BE2C (cell line): ENCODE measurements around the gene DNASE1L1.

Experiments used
- DNase-seq: peaks from one replicate; pipeline ENCODE4 v3.0.0-alpha.2; 2020
- H3K27me3 ChIP-seq: fragments of 250-450 bp; sonication (Bioruptor Pico); 2 replicates; pipeline ENCODE4 v1.5.1; 2020; ENCODE audit warnings: mild to moderate bottlenecking
- H3K36me3 ChIP-seq: fragments of 250-450 bp; sonication (Bioruptor Pico); 2 replicates; pipeline ENCODE4 v1.5.1; 2020; ENCODE audit warnings: mild to moderate bottlenecking
- H3K4me1 ChIP-seq: fragments of 250-450 bp; sonication (Bioruptor Pico); 2 replicates; pipeline ENCODE4 v1.5.1; 2020
- H3K4me3 ChIP-seq: 2 replicates; pipeline ENCODE4 v1.5.1; 2011; ENCODE audit warnings: low read depth, low read length
- H3K9me3 ChIP-seq: fragments of 250-450 bp; sonication (Bioruptor Pico); 2 replicates; pipeline ENCODE4 v1.5.1; 2020
- TF ChIP-seq, protein P1 (sequence below): IDR thresholded peaks from 2 replicates; pipeline ENCODE4 v1.5.1; 2012; ENCODE audit warnings: mild to moderate bottlenecking, low read depth, low read length

DNASE1L1 gene

DNA sequence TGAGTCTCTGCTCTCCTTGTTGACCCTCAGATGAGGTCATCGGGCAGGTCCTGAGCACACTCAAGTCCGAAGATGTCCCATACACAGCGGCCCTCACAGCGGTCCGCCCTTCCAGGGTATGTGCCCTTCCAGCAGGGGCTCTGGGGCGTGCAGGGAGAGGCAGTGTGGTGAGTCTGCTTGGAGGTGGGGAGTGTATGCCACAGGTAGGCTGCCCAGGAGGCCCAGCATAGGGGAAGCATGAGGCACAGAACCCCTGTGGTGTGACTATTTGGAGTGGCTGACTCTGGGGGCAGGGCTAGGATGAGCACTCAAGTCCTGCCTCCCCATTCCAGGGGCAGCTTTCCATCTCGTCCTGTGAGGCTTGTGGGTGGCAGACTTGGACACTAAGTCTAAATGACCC lies 24.6 kb upstream of the DNASE1L1 start:
- DNase-seq = no peak
- Histone ChIP-seq H3K4me1 (no peaks in the 10 kb centered on the region), H3K27me3 (no peaks in the 10 kb centered on the region), H3K9me3 (no peaks in the 10 kb centered on the region), H3K4me3 (no peak overlapping the region), H3K36me3 (peaks cover 26% of the 10 kb centered on the region)
- TF ChIP-seq, protein P1, sequence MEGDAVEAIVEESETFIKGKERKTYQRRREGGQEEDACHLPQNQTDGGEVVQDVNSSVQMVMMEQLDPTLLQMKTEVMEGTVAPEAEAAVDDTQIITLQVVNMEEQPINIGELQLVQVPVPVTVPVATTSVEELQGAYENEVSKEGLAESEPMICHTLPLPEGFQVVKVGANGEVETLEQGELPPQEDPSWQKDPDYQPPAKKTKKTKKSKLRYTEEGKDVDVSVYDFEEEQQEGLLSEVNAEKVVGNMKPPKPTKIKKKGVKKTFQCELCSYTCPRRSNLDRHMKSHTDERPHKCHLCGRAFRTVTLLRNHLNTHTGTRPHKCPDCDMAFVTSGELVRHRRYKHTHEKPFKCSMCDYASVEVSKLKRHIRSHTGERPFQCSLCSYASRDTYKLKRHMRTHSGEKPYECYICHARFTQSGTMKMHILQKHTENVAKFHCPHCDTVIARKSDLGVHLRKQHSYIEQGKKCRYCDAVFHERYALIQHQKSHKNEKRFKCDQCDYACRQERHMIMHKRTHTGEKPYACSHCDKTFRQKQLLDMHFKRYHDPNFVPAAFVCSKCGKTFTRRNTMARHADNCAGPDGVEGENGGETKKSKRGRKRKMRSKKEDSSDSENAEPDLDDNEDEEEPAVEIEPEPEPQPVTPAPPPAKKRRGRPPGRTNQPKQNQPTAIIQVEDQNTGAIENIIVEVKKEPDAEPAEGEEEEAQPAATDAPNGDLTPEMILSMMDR = no peak

DNA sequence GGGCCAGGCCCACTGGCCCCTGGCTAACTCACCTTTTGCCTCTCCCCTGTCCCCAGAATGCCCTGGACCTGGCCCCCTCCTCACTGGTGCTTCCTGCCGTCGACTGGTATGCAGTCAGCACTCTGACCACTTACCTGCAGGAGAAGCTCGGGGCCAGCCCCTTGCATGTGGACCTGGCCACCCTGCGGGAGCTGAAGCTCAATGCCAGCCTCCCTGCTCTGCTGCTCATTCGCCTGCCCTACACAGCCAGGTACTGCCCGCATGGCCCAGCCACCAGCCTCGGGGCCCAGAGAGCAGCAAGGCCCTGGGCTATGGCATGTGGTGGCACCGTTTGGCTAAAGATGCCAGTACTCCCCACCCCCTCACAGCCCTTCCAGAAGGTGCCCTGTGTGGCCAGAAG lies 23.2 kb upstream of the DNASE1L1 start:
- Histone ChIP-seq H3K9me3 (no peaks in the 10 kb centered on the region), H3K4me3 (no peak overlapping the region), H3K4me1 (no peaks in the 10 kb centered on the region), H3K36me3 (peaks cover 22% of the 10 kb centered on the region), H3K27me3 (no peaks in the 10 kb centered on the region)
- TF ChIP-seq, protein P1 = no peak
- DNase-seq = no peak

DNA sequence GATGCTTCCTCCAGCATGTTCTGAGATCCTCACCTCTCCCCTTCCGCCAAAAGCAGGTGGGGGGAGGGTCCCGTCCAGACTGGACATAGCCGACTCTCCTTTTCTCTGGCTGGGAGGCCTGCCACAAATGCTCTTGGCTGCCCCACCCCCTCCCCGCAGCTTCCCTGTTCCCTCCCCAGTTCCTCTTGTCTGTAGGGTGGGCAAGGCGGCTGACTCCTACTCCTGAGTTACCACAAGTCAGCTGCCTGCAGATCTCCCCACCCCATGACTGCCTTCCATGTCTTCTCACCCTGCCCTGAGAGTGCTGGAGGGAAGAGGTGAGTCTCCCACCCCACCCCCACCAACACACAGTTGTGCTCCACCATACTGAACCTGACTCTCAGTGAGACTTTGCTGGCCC lies 22.3 kb upstream of the DNASE1L1 start:
- H3K9me3 ChIP-seq = no peaks in the 10 kb centered on the region
- peaks cover 21% of the 10 kb centered on the region for H3K36me3 ChIP-seq
- DNase-seq = no peak
- H3K4me1 ChIP-seq = no peaks in the 10 kb centered on the region
- no peak overlapping the region for H3K4me3 ChIP-seq
- TF ChIP-seq, protein P1 = no peak
- H3K27me3 ChIP-seq = no peaks in the 10 kb centered on the region

DNA sequence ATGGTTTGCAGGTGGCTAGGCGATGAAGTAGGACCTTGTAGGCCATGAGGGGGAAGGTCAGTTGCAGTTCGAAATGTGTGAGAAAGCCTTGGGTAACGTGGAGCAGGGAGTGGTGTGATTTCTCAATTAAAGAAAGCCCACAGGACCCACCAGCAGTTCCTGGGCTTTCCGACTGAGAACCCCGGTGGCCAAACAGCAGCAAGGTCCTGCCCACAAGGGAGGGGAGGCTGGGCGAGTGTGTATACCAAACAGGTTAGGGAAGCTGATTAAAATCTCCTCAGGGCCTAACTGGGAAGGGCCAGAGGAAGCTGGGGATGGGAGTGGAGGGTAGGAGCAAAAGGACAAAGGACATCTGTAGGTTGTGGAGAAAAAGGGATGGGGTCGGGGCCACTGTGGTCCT lies 21.9 kb upstream of the DNASE1L1 start:
- Histone ChIP-seq H3K27me3 (no peaks in the 10 kb centered on the region), H3K36me3 (peaks cover 17% of the 10 kb centered on the region), H3K9me3 (no peaks in the 10 kb centered on the region), H3K4me3 (no peak overlapping the region), H3K4me1 (no peaks in the 10 kb centered on the region)
- DNase-seq = no peak
- TF ChIP-seq, protein P1 = no peak

GRCh38 chrX:154430479-154430878 lies 21.4 kb upstream of the DNASE1L1 start:
- no peaks in the 10 kb centered on the region for H3K27me3 ChIP-seq
- no peaks in the 10 kb centered on the region for H3K4me1 ChIP-seq
- TF ChIP-seq, protein P1 = no peak
- no peak overlapping the region for H3K4me3 ChIP-seq
- DNase-seq = no peak
- no peaks in the 10 kb centered on the region for H3K9me3 ChIP-seq
- peaks cover 14% of the 10 kb centered on the region for H3K36me3 ChIP-seq

DNA sequence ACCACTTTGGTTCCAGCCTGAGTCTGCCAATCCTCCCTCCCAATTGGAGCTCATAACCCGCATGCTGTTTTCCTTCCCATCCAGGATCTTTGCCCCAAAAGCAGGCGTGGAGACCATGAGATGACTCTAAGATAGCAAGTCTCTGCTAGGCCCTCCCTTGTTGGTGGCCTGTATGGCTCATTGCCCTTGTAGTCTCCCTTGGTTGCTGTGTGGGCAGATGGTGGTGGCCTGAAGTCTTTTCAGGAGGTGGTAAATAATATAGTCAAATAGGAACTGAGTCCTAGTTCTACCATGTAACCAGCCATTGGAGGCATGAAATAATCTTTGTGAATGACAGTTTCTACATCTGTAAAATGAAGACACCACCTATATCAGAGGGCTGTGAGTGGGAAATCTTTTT lies 20.7 kb upstream of the DNASE1L1 start:
- H3K4me1 ChIP-seq = no peaks in the 10 kb centered on the region
- no peak for DNase-seq
- H3K9me3 ChIP-seq = no peaks in the 10 kb centered on the region
- TF ChIP-seq, protein P1 = no peak
- peak overlapping the region; percentile 68 for H3K4me3 ChIP-seq
- no peaks in the 10 kb centered on the region for H3K27me3 ChIP-seq
- H3K36me3 ChIP-seq = peaks cover 10% of the 10 kb centered on the region
